ENCODE data around the gene CLDN19.

GRCh38 chr1:42769811-42770210, 29.8 kb upstream of the CLDN19 start:
- TF ChIP-seq TAF1 (IDR thresholded peaks at IDR 0.05; ENCODE audit: low read depth), result no peak
- TF ChIP-seq CTCF (IDR thresholded peaks at IDR 0.05; ENCODE audit: poor library complexity, severe bottlenecking), result no peak
- no peak for TF ChIP-seq POLR2AphosphoS5 (IDR thresholded peaks at IDR 0.05)
- TF ChIP-seq EP300 (conservative IDR thresholded peaks at IDR 0.05; ENCODE audit: poor library complexity, severe bottlenecking), result no peak
- TF ChIP-seq EZH2 (IDR thresholded peaks at IDR 0.05; ENCODE audit: borderline replicate concordance, insufficient read depth, low read length, poor library complexity, severe bottlenecking), result no peak
- TF ChIP-seq, protein P1, sequence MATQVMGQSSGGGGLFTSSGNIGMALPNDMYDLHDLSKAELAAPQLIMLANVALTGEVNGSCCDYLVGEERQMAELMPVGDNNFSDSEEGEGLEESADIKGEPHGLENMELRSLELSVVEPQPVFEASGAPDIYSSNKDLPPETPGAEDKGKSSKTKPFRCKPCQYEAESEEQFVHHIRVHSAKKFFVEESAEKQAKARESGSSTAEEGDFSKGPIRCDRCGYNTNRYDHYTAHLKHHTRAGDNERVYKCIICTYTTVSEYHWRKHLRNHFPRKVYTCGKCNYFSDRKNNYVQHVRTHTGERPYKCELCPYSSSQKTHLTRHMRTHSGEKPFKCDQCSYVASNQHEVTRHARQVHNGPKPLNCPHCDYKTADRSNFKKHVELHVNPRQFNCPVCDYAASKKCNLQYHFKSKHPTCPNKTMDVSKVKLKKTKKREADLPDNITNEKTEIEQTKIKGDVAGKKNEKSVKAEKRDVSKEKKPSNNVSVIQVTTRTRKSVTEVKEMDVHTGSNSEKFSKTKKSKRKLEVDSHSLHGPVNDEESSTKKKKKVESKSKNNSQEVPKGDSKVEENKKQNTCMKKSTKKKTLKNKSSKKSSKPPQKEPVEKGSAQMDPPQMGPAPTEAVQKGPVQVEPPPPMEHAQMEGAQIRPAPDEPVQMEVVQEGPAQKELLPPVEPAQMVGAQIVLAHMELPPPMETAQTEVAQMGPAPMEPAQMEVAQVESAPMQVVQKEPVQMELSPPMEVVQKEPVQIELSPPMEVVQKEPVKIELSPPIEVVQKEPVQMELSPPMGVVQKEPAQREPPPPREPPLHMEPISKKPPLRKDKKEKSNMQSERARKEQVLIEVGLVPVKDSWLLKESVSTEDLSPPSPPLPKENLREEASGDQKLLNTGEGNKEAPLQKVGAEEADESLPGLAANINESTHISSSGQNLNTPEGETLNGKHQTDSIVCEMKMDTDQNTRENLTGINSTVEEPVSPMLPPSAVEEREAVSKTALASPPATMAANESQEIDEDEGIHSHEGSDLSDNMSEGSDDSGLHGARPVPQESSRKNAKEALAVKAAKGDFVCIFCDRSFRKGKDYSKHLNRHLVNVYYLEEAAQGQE (IDR thresholded peaks at IDR 0.05; ENCODE audit: borderline replicate concordance), result no peak
- TF ChIP-seq SMC3 (conservative IDR thresholded peaks at IDR 0.05; ENCODE audit: poor library complexity), result no peak
- TF ChIP-seq MXI1 (conservative IDR thresholded peaks at IDR 0.05; ENCODE audit: poor library complexity, severe bottlenecking), result no peak

Data from neural cell (in vitro differentiated cells).